Mesendoderm (in vitro differentiated cells): Measurements from ENCODE around the gene MAN2A1.
A peak's percentile ranks its signal among the peaks of the same experiment; 100 is the strongest.

ENCODE experiments used
- DNase-seq: peaks from one replicate; pipeline ENCODE4 v3.0.0; 2013
- H2AK5ac ChIP-seq: 2 replicates; pipeline ENCODE4 v1.6.1; 2013; ENCODE audit warnings: low read length, inconsistent platforms
- H2BK120ac ChIP-seq: 2 replicates; pipeline ENCODE4 v1.6.1; 2013; ENCODE audit warnings: low read depth, mild to moderate bottlenecking, low read length, moderate library complexity, mixed read lengths
- H2BK15ac ChIP-seq: replicated peaks from 2 replicates; pipeline ENCODE4 v1.6.1; 2013; ENCODE audit warnings: low read depth, mild to moderate bottlenecking, moderate library complexity
- H2BK5ac ChIP-seq: 2 replicates; pipeline ENCODE4 v1.6.1; 2013; ENCODE audit warnings: low read length, inconsistent platforms
- H3K18ac ChIP-seq: 2 replicates; pipeline ENCODE4 v1.6.1; 2013; ENCODE audit warnings: mild to moderate bottlenecking, low read length, mixed read lengths
- H3K23ac ChIP-seq: one replicate; pipeline ENCODE4 v1.6.1; 2013; ENCODE audit warnings: low read length
- H3K27ac ChIP-seq: 2 replicates; pipeline ENCODE4 v1.5.1; 2013; ENCODE audit warnings: low read depth, mild to moderate bottlenecking, inconsistent platforms, low read length, moderate library complexity
- H3K27me3 ChIP-seq: 2 replicates; pipeline ENCODE4 v1.6.1; 2013; ENCODE audit warnings: low read length, control low read depth, mild to moderate bottlenecking, inconsistent platforms; ENCODE audit not compliant: insufficient read depth, poor library complexity
- H3K36me3 ChIP-seq: 2 replicates; pipeline ENCODE4 v1.6.1; 2013; ENCODE audit warnings: low read length, inconsistent platforms; ENCODE audit not compliant: control insufficient read depth, insufficient read depth
- H3K4ac ChIP-seq: one replicate; pipeline ENCODE4 v1.6.1; 2013; ENCODE audit warnings: low read depth, mild to moderate bottlenecking, low read length, moderate library complexity
- H3K4me1 ChIP-seq: 2 replicates; pipeline ENCODE4 v1.6.1; 2013; ENCODE audit warnings: low read depth, low read length, inconsistent platforms; ENCODE audit not compliant: control insufficient read depth
- H3K4me2 ChIP-seq: 2 replicates; pipeline ENCODE4 v1.6.1; 2013; ENCODE audit warnings: low read length
- H3K4me3 ChIP-seq: 2 replicates; pipeline ENCODE4 v1.5.1; 2013; ENCODE audit warnings: mild to moderate bottlenecking, low read length
- H3K56ac ChIP-seq: one replicate; pipeline ENCODE4 v1.6.1; 2013; ENCODE audit warnings: low read length
- H3K79me1 ChIP-seq: 2 replicates; pipeline ENCODE4 v1.6.1; 2013; ENCODE audit warnings: low read length, inconsistent platforms
- H3K79me2 ChIP-seq: 2 replicates; pipeline ENCODE4 v1.6.1; 2013; ENCODE audit warnings: mild to moderate bottlenecking, low read length; ENCODE audit not compliant: control insufficient read depth, insufficient read depth
- H3K9ac ChIP-seq: 2 replicates; pipeline ENCODE4 v1.6.1; 2013; ENCODE audit warnings: low read length, inconsistent platforms
- H4K5ac ChIP-seq: one replicate; pipeline ENCODE4 v1.6.1; 2013; ENCODE audit warnings: low read length
- H4K8ac ChIP-seq: one replicate; pipeline ENCODE4 v1.6.1; 2013; ENCODE audit warnings: low read depth, mild to moderate bottlenecking, control low read depth, low read length, moderate library complexity
- WGBS: extraction: QIAGEN DNeasy Blood & Tissue Kit; methylation state at CpG from one replicate; pipeline ENCODE4 v1.1.7; 2013; ENCODE audit warnings: low lambda C conversion rate, missing lambda C conversion rate; ENCODE audit not compliant: insufficient coverage; ENCODE audit errors: extremely low coverage; 5-methylcytosine and 5-hydroxymethylcytosine counted together

Gene MAN2A1

GRCh38 chr5:109649318-109649717, 40.4 kb upstream of the MAN2A1 start:
- Histone ChIP-seq H2AK5ac (no peak overlapping the region), H3K4me2 (no peak overlapping the region), H3K23ac (no peak overlapping the region), H3K18ac (no peak overlapping the region), H3K4ac (no peak overlapping the region), H3K27me3 (no peaks in the 10 kb centered on the region), H4K5ac (no peak overlapping the region), H2BK120ac (no peak overlapping the region), H3K79me1 (no peaks in the 10 kb centered on the region), H3K9ac (no peak overlapping the region), H2BK15ac (no peak overlapping the region), H3K4me3 (no peak overlapping the region), H3K4me1 (peaks cover 7% of the 10 kb centered on the region), H2BK5ac (no peak overlapping the region), H3K36me3 (no peaks in the 10 kb centered on the region), H3K56ac (no peak overlapping the region), H3K27ac (no peak overlapping the region), H4K8ac (no peak overlapping the region), H3K79me2 (no peaks in the 10 kb centered on the region)
- no CpG with 5 or more reads among the region's 4 CpGs for WGBS
- no peak for DNase-seq

GRCh38 chr5:109650493-109650892, 39.2 kb upstream of the MAN2A1 start:
- H2AK5ac ChIP-seq: no peak overlapping the region
- no peak overlapping the region for H3K27ac ChIP-seq
- no peak overlapping the region for H4K5ac ChIP-seq
- H3K4ac ChIP-seq: no peak overlapping the region
- H3K36me3 ChIP-seq: no peaks in the 10 kb centered on the region
- no peaks in the 10 kb centered on the region for H3K79me2 ChIP-seq
- no peak overlapping the region for H2BK15ac ChIP-seq
- no peak overlapping the region for H3K9ac ChIP-seq
- no peaks in the 10 kb centered on the region for H3K79me1 ChIP-seq
- DNase-seq: peak; percentile 60
- no peak overlapping the region for H3K23ac ChIP-seq
- peaks cover 3% of the 10 kb centered on the region for H3K4me1 ChIP-seq
- no peak overlapping the region for H3K18ac ChIP-seq
- H2BK120ac ChIP-seq: no peak overlapping the region
- no peaks in the 10 kb centered on the region for H3K27me3 ChIP-seq
- no peak overlapping the region for H3K56ac ChIP-seq
- H2BK5ac ChIP-seq: no peak overlapping the region
- WGBS: no CpG with 5 or more reads among the region's 4 CpGs
- no peak overlapping the region for H4K8ac ChIP-seq
- no peak overlapping the region for H3K4me3 ChIP-seq
- H3K4me2 ChIP-seq: no peak overlapping the region

GRCh38 chr5:109652096-109652495, 37.6 kb upstream of the MAN2A1 start:
- Histone ChIP-seq H3K79me2 (no peaks in the 10 kb centered on the region), H3K56ac (no peak overlapping the region), H3K4me3 (no peak overlapping the region), H2BK5ac (no peak overlapping the region), H3K4ac (no peak overlapping the region), H3K27me3 (no peaks in the 10 kb centered on the region), H3K79me1 (no peaks in the 10 kb centered on the region), H3K4me2 (no peak overlapping the region), H4K5ac (no peak overlapping the region), H2BK15ac (no peak overlapping the region), H2AK5ac (no peak overlapping the region), H4K8ac (no peak overlapping the region), H3K4me1 (peaks cover 2% of the 10 kb centered on the region), H2BK120ac (no peak overlapping the region), H3K23ac (no peak overlapping the region), H3K27ac (no peak overlapping the region), H3K18ac (no peak overlapping the region), H3K36me3 (no peaks in the 10 kb centered on the region), H3K9ac (no peak overlapping the region)
- DNase-seq: no peak
- WGBS: no CpG with 5 or more reads among the region's 1 CpG

- H3K23ac ChIP-seq: no peak overlapping the region
- H3K4ac ChIP-seq: no peak overlapping the region
Measured at GRCh38 chr5:109653042-109653441, 36.7 kb upstream of the MAN2A1 start.

GRCh38 chr5:109653561-109654239, 36.0 kb upstream of the MAN2A1 start:
- H3K27me3 ChIP-seq: no peaks in the 10 kb centered on the region
- no peaks in the 10 kb centered on the region for H3K79me1 ChIP-seq
- no peak overlapping the region for H3K4ac ChIP-seq
- no peak for DNase-seq
- H3K56ac ChIP-seq: no peak overlapping the region
- H3K4me3 ChIP-seq: no peak overlapping the region
- H2BK5ac ChIP-seq: no peak overlapping the region
- no peak overlapping the region for H2AK5ac ChIP-seq
- no peak overlapping the region for H3K9ac ChIP-seq
- no peaks in the 10 kb centered on the region for H3K36me3 ChIP-seq
- no peak overlapping the region for H3K4me2 ChIP-seq
- no peak overlapping the region for H4K5ac ChIP-seq
- H3K23ac ChIP-seq: no peak overlapping the region
- no CpG with 5 or more reads among the region's 3 CpGs for WGBS
- peaks cover 2% of the 10 kb centered on the region for H3K4me1 ChIP-seq
- H3K27ac ChIP-seq: no peak overlapping the region
- H2BK15ac ChIP-seq: no peak overlapping the region
- no peak overlapping the region for H3K18ac ChIP-seq
- H4K8ac ChIP-seq: no peak overlapping the region
- H2BK120ac ChIP-seq: no peak overlapping the region
- no peaks in the 10 kb centered on the region for H3K79me2 ChIP-seq

More at GRCh38 chr5:109653042-109653441, 36.7 kb upstream of the MAN2A1 start:
- Histone ChIP-seq H2BK15ac (no peak overlapping the region), H3K27ac (no peak overlapping the region), H2AK5ac (no peak overlapping the region), H2BK5ac (no peak overlapping the region), H3K18ac (peak overlapping the region; percentile 51), H3K9ac (no peak overlapping the region), H3K4me3 (no peak overlapping the region), H3K79me2 (no peaks in the 10 kb centered on the region), H3K36me3 (no peaks in the 10 kb centered on the region), H3K4me1 (peaks cover 2% of the 10 kb centered on the region), H2BK120ac (no peak overlapping the region), H3K4me2 (no peak overlapping the region), H4K5ac (no peak overlapping the region), H3K56ac (no peak overlapping the region), H4K8ac (no peak overlapping the region), H3K27me3 (no peaks in the 10 kb centered on the region), H3K79me1 (no peaks in the 10 kb centered on the region)
- no CpG with 5 or more reads among the region's 2 CpGs for WGBS
- DNase-seq: no peak

- DNase-seq: no peak
- Histone ChIP-seq H4K5ac (no peak overlapping the region), H3K79me2 (no peaks in the 10 kb centered on the region)
Measured at GRCh38 chr5:109654455-109654854, 35.3 kb upstream of the MAN2A1 start.

More at GRCh38 chr5:109654455-109654854, 35.3 kb upstream of the MAN2A1 start:
- Histone ChIP-seq H3K9ac (no peak overlapping the region), H4K8ac (no peak overlapping the region), H2BK15ac (no peak overlapping the region), H3K4ac (no peak overlapping the region), H3K56ac (no peak overlapping the region), H2BK5ac (no peak overlapping the region), H2AK5ac (no peak overlapping the region), H3K27me3 (no peaks in the 10 kb centered on the region), H3K18ac (no peak overlapping the region), H3K36me3 (no peaks in the 10 kb centered on the region), H3K23ac (no peak overlapping the region), H3K79me1 (no peaks in the 10 kb centered on the region), H3K27ac (no peak overlapping the region), H3K4me2 (no peak overlapping the region), H3K4me3 (no peak overlapping the region), H2BK120ac (no peak overlapping the region), H3K4me1 (peaks cover 2% of the 10 kb centered on the region)
- WGBS: no CpG with 5 or more reads among the region's 6 CpGs
